Natural killer cell treated with Interleukin-12 subunit alpha and Interleukin-12 subunit beta and Interleukin-15 and Interleukin-18, amount 100 ng/mL, for 72 hours (primary cell): ENCODE results near the gene TRPM3. TPM values are rescaled to one million over a fixed set of nuclear protein-coding genes. Genes with fewer than 3 reads are reported as not detected.
A peak's percentile ranks its signal among the peaks of the same experiment; 100 is the strongest.
"Not testable (repeated sequence)": the region's sequence is repeated elsewhere in the genome, so short reads cannot be mapped to it uniquely, and the experiment has no call there.

ENCODE experiments used
- ATAC-seq, 2 donors: fragments of 150-1000 bp; cut with Tn5 transposase in 1 of 2; sonication (Bioruptor Pico), chemical (Tn5 transposase) in 1 of 2; 2 replicates each; pipeline ENCODE4 v1.10.0; 2021
- DNase-seq: peaks from one replicate; pipeline ENCODE4 v3.0.0; 2022; ENCODE audit warnings: low spot score
- H3K27ac Mint-ChIP-seq, 2 donors: 1 replicate in 1 of 2; 2 replicates in 1 of 2; pipeline ENCODE4 v1.8.0; 2022; ENCODE audit warnings: mixed read lengths in 2 of 2, mild to moderate bottlenecking in 1 of 2, moderate library complexity in 1 of 2
- H3K27me3 Mint-ChIP-seq, 2 donors: 1 replicate in 1 of 2; 2 replicates in 1 of 2; pipeline ENCODE4 v1.8.0; 2022; ENCODE audit warnings: mixed read lengths in 2 of 2
- H3K36me3 Mint-ChIP-seq: one replicate; pipeline ENCODE4 v1.8.0; 2022; ENCODE audit warnings: mixed read lengths
- H3K4me1 Mint-ChIP-seq, 2 donors: 1 replicate in 1 of 2; 2 replicates in 1 of 2; pipeline ENCODE4 v1.8.0; 2022; ENCODE audit warnings: low read depth in 2 of 2, mixed read lengths in 2 of 2, mild to moderate bottlenecking in 1 of 2
- H3K4me3 Mint-ChIP-seq: one replicate; pipeline ENCODE4 v1.8.0; 2022; ENCODE audit warnings: mixed read lengths
- H3K9me3 Mint-ChIP-seq: 2 replicates; pipeline ENCODE4 v1.8.0; 2022; ENCODE audit warnings: mixed read lengths
- total RNA-seq, 2 donors: library from RNA; stranded (reverse); gene quantifications; one replicate each; pipeline ENCODE4 v1.2.3, GENCODE V29; 2022

Gene TRPM3
- total RNA-seq, 2 donors from 2014 or later, result not detected

DNA sequence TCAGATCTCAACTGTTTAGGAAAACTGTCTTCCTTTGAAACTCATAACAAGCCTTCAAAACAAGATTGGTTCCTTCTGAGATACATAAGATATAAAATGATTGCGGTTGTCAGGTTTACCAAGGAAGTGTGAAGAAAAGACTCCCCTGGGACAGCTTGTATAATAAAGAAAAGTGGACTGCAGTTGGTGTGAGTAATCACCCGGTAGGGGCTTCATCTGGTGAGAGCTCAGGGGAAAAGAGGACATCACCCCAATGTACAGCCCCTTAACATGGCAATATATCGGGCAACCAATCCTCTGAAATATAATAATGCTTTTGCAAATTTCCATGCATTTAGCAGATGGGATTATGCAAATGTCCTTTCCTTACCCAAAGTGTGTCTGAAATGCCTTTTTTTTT, 490.4 kb downstream of the TRPM3 start:
- no peak for DNase-seq
- H3K27me3 Mint-ChIP-seq, result peaks cover 2 to 9% of the 10 kb centered on the region in 2 donors
- no peaks in the 10 kb centered on the region for H3K36me3 Mint-ChIP-seq
- no peak overlapping the region for H3K4me3 Mint-ChIP-seq
- no peaks in the 10 kb centered on the region for H3K9me3 Mint-ChIP-seq
- no peak for ATAC-seq
- peaks cover 4 to 5% of the 10 kb centered on the region in 2 donors for H3K4me1 Mint-ChIP-seq
- H3K27ac Mint-ChIP-seq, result no peak overlapping the region

- not testable (repeated sequence) for H3K9me3 Mint-ChIP-seq, H3K27ac Mint-ChIP-seq, H3K4me3 Mint-ChIP-seq, H3K36me3 Mint-ChIP-seq, DNase-seq, H3K4me1 Mint-ChIP-seq, H3K27me3 Mint-ChIP-seq, ATAC-seq
Observed at GRCh38 chr9:70629080-70629685, 492.2 kb downstream of the TRPM3 start.

DNA sequence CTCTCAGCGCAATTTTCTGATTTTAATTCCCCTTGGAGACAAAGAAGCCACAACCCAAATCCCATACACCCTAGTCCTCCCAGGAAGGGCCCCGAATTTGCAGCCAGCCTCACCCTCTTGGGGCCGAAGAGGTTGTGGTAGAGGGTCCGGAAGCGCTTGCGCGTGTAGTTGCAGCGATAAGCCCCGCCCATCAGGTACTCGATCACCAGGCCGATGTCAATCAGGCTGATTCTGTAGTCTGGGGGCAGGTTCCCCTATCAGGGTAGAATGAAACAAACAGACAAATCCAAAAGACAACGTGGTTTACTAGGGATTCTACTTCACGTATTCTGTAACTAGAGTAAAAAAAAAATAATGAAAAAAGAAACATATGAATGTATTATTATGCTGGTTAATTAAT, 496.3 kb downstream of the TRPM3 start:
- no peak for ATAC-seq
- Mint-ChIP-seq H3K36me3 (no peaks in the 10 kb centered on the region), H3K27ac (no peak overlapping the region), H3K27me3 (no peaks in the 10 kb centered on the region), H3K9me3 (no peaks in the 10 kb centered on the region), H3K4me3 (no peak overlapping the region), H3K4me1 (peaks cover 4 to 5% of the 10 kb centered on the region in 2 donors)
- DNase-seq, result no peak

GRCh38 chr9:70618784-70619183, 502.6 kb downstream of the TRPM3 start:
- peaks cover 0 to 2% of the 10 kb centered on the region in 2 donors for H3K27me3 Mint-ChIP-seq
- H3K4me1 Mint-ChIP-seq, result no peaks in the 10 kb centered on the region
- no peaks in the 10 kb centered on the region for H3K9me3 Mint-ChIP-seq
- no peak overlapping the region for H3K27ac Mint-ChIP-seq
- no peaks in the 10 kb centered on the region for H3K36me3 Mint-ChIP-seq
- ATAC-seq (no peak), DNase-seq (no peak)
- no peak overlapping the region for H3K4me3 Mint-ChIP-seq

- no peak for ATAC-seq
- Mint-ChIP-seq H3K27ac (no peak overlapping the region), H3K4me1 (no peaks in the 10 kb centered on the region), H3K4me3 (no peak overlapping the region), H3K27me3 (peaks cover 0 to 2% of the 10 kb centered on the region in 2 donors), H3K9me3 (no peaks in the 10 kb centered on the region), H3K36me3 (no peaks in the 10 kb centered on the region)
- no peak for DNase-seq
Observed at GRCh38 chr9:70617033-70617828, 504.2 kb downstream of the TRPM3 start.

- H3K4me3 Mint-ChIP-seq, result no peak overlapping the region
- peaks cover 3 to 4% of the 10 kb centered on the region in 2 donors for H3K4me1 Mint-ChIP-seq
- H3K27me3 Mint-ChIP-seq, result peaks cover 0 to 2% of the 10 kb centered on the region in 2 donors
- no peaks in the 10 kb centered on the region for H3K36me3 Mint-ChIP-seq
- no peaks in the 10 kb centered on the region for H3K9me3 Mint-ChIP-seq
- DNase-seq, result no peak
- no peak overlapping the region for H3K27ac Mint-ChIP-seq
- ATAC-seq, result no peak
Observed at GRCh38 chr9:70616228-70616990, 505.0 kb downstream of the TRPM3 start.

- Mint-ChIP-seq H3K9me3 (no peaks in the 10 kb centered on the region), H3K27me3 (peaks cover 0 to 2% of the 10 kb centered on the region in 2 donors)
Observed at GRCh38 chr9:70615464-70616138, 505.8 kb downstream of the TRPM3 start.

GRCh38 chr9:70614786-70615463, 506.5 kb downstream of the TRPM3 start:
- H3K27ac Mint-ChIP-seq, result no peak overlapping the region
- H3K4me1 Mint-ChIP-seq, result peaks cover 18 to 19% of the 10 kb centered on the region in 2 donors
- no peak for ATAC-seq

More at GRCh38 chr9:70615464-70616138, 505.8 kb downstream of the TRPM3 start:
- no peak for ATAC-seq
- Mint-ChIP-seq H3K36me3 (no peaks in the 10 kb centered on the region), H3K27ac (no peak overlapping the region), H3K4me3 (no peak overlapping the region), H3K4me1 (peaks cover 12% of the 10 kb centered on the region in 2 donors)
- no peak for DNase-seq

DNA sequence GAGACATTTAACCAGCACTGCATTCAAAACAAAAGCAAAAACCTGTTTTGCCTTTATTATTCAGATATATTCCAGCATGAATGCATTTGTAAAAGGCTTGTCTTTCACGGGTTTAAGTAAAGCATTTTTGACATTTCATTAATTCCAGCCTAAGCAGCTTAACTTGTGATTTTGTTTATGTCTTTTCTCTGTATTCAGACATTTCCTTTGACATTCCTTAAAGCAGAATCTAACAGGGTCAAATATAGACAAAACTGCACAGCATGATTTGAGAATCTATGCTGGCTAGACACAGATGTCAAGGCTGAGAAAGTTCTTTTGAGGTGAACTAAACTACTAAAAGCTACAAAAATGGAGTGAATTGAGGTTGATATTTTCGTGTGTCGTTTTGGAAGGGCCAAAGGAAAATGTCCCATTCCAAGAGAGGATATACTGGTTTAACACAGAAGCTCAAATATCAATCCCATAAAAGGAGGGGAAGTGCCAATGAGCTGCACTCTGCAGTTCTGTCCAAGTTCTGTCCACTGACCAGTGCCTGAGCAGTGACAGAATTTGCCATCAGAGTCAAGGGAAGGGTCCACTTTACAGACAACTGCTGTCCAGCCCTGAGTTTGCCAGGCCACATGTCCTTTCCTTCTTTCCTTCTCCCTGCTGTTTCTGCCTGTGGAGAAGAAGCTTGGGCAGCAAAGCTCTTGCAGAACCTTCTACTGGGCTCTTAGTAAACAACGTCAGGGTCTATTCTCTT, 508.2 kb downstream of the TRPM3 start:
- no peak for ATAC-seq
- no peaks in the 10 kb centered on the region for H3K36me3 Mint-ChIP-seq
- H3K27me3 Mint-ChIP-seq, result peaks cover 0 to 2% of the 10 kb centered on the region in 2 donors
- no peak for DNase-seq
- no peaks in the 10 kb centered on the region for H3K9me3 Mint-ChIP-seq
- H3K4me3 Mint-ChIP-seq, result no peak overlapping the region
- no peak overlapping the region for H3K27ac Mint-ChIP-seq
- peaks cover 25 to 27% of the 10 kb centered on the region in 2 donors for H3K4me1 Mint-ChIP-seq

More at GRCh38 chr9:70614786-70615463, 506.5 kb downstream of the TRPM3 start:
- peaks cover 0 to 2% of the 10 kb centered on the region in 2 donors for H3K27me3 Mint-ChIP-seq
- H3K4me3 Mint-ChIP-seq, result no peak overlapping the region
- no peak for DNase-seq
- H3K36me3 Mint-ChIP-seq, result no peaks in the 10 kb centered on the region
- no peaks in the 10 kb centered on the region for H3K9me3 Mint-ChIP-seq

GRCh38 chr9:70610287-70610644, 511.2 kb downstream of the TRPM3 start:
- Mint-ChIP-seq H3K9me3 (no peaks in the 10 kb centered on the region), H3K27ac (peak overlapping the region in 1 of 2 donors; percentile 42), H3K27me3 (no peaks in the 10 kb centered on the region), H3K4me3 (peak overlapping the region; percentile 51), H3K4me1 (peaks cover 25 to 27% of the 10 kb centered on the region in 2 donors), H3K36me3 (no peaks in the 10 kb centered on the region)
- DNase-seq (no peak), ATAC-seq (peak; percentile 68 to 80)

DNA sequence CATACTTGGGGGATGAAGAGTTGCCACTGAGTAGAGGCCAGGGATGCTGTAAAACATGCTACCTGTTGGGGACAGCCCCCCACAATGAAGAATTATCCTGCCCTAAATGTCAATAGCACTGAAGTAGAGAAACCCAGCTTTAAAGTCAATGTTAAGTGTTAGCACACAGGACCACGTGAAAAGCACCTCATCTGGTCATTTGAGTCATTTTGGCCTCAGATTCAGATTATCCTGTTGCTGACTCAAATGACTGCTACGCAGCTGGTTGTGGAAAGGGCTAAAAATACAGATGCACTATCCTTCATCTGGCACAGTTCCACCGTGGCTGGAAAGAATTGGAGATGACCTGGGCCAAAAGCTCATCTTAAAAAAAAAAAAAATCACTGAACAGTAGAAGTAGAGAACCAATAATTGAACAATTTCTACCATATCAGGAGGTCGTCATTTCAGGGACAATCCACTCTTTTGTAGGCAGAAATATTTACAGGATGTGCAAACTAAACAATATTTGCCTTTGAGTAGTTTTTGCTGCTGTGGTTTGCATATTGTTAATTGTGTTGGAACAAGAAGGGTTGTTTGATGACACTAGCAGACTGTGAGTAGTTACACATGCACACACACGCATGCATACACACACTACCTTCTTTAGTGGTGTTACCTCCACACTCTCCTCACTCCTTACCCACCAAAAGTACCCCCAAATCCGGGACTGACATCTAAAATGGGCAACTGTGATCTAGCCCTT, 511.7 kb downstream of the TRPM3 start:
- Mint-ChIP-seq H3K4me1 (peaks cover 25 to 27% of the 10 kb centered on the region in 2 donors), H3K27me3 (no peaks in the 10 kb centered on the region), H3K36me3 (no peaks in the 10 kb centered on the region), H3K27ac (peak overlapping the region in 1 of 2 donors; percentile 42), H3K9me3 (no peaks in the 10 kb centered on the region), H3K4me3 (peak overlapping the region; percentile 51)
- DNase-seq (no peak), ATAC-seq (peak; percentile 66 to 74)

DNA sequence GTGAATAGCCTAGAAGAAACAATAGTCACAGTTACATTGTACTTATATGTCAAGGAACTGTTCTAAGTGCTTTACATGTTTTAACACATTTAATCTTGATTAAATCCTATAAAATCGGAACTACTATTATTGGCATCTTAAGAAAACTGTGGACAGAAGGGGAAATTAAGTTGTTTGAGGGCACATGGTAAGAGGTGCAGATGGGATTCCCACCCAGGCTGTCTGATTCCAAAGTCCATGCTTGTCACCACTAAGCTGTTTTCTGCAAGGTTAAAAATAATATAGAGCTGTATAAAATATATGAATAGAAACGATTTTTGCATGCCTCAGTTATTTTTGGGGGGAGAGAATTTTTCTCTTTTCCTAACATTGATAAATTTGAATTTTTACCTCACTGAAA, 512.4 kb downstream of the TRPM3 start:
- Mint-ChIP-seq H3K4me1 (peaks cover 25 to 27% of the 10 kb centered on the region in 2 donors), H3K9me3 (no peaks in the 10 kb centered on the region), H3K36me3 (no peaks in the 10 kb centered on the region), H3K27me3 (no peaks in the 10 kb centered on the region), H3K27ac (no peak overlapping the region), H3K4me3 (no peak overlapping the region)
- ATAC-seq (no peak), DNase-seq (no peak)
